H9 (cell line): ENCODE data around the gene ANTXR2. TPM values are rescaled to one million over a fixed set of nuclear protein-coding genes. Genes with fewer than 3 reads are reported as not detected.

Experiments used
- DNase-seq: peaks from one replicate; pipeline ENCODE4 v3.0.0-alpha.2; 2017
- H2AFZ ChIP-seq: one replicate; pipeline ENCODE4 v1.6.1; 2013; ENCODE audit warnings: mild to moderate bottlenecking, low read length, control low read depth, moderate library complexity
- H2AK5ac ChIP-seq: 2 replicates; pipeline ENCODE4 v1.6.1; 2013; ENCODE audit warnings: low read length, control low read depth, mixed read lengths; ENCODE audit not compliant: insufficient read length
- H2BK120ac ChIP-seq: one replicate; pipeline ENCODE4 v1.6.1; 2013; ENCODE audit warnings: low read depth, mild to moderate bottlenecking, low read length, control low read depth, inconsistent platforms; ENCODE audit not compliant: poor library complexity, severe bottlenecking
- H2BK12ac ChIP-seq: 2 replicates; pipeline ENCODE4 v1.6.1; 2013; ENCODE audit warnings: low read length, control low read depth, mixed read lengths, low read depth; ENCODE audit not compliant: insufficient read length
- H2BK15ac ChIP-seq: 2 replicates; pipeline ENCODE4 v1.6.1; 2013; ENCODE audit warnings: low read depth, low read length, control low read depth
- H2BK20ac ChIP-seq: one replicate; pipeline ENCODE4 v1.6.1; 2013; ENCODE audit warnings: low read depth, mild to moderate bottlenecking, low read length, control low read depth, inconsistent platforms; ENCODE audit not compliant: poor library complexity, severe bottlenecking
- H2BK5ac ChIP-seq: 2 replicates; pipeline ENCODE4 v1.6.1; 2013; ENCODE audit warnings: low read length, control low read depth, mixed read lengths; ENCODE audit not compliant: insufficient read length
- H3K14ac ChIP-seq: 2 replicates; pipeline ENCODE4 v1.6.1; 2013; ENCODE audit warnings: low read length, control low read depth; ENCODE audit not compliant: insufficient read depth
- H3K18ac ChIP-seq: 2 replicates; pipeline ENCODE4 v1.6.1; 2013; ENCODE audit warnings: low read depth, mild to moderate bottlenecking, mixed read lengths, low read length, control low read depth; ENCODE audit not compliant: insufficient read length
- H3K23ac ChIP-seq: 2 replicates; pipeline ENCODE4 v1.6.1; 2013; ENCODE audit warnings: low read length, control low read depth, mixed read lengths, low read depth; ENCODE audit not compliant: insufficient read length
- H3K23me2 ChIP-seq: 2 replicates; pipeline ENCODE4 v1.6.1; 2013; ENCODE audit warnings: low read depth, mild to moderate bottlenecking, mixed read lengths, low read length, control low read depth; ENCODE audit not compliant: insufficient read length, poor library complexity, severe bottlenecking
- H3K27ac ChIP-seq: 2 replicates; pipeline ENCODE4 v1.5.1; 2013; ENCODE audit warnings: low read length, control low read depth, mixed read lengths, low read depth; ENCODE audit not compliant: insufficient read length
- H3K27me3 ChIP-seq: 2 replicates; pipeline ENCODE4 v1.6.1; 2013; ENCODE audit warnings: low read length, control low read depth, inconsistent platforms; ENCODE audit not compliant: insufficient read depth
- H3K4ac ChIP-seq: 2 replicates; pipeline ENCODE4 v1.6.1; 2013; ENCODE audit warnings: low read depth, mild to moderate bottlenecking, control low read depth, inconsistent platforms, low read length, moderate library complexity
- H3K4me1 ChIP-seq: 2 replicates; pipeline ENCODE4 v1.6.1; 2013; ENCODE audit warnings: low read length, control low read depth, inconsistent platforms; ENCODE audit not compliant: insufficient read depth
- H3K4me2 ChIP-seq: 2 replicates; pipeline ENCODE4 v1.6.1; 2013; ENCODE audit warnings: low read length, control low read depth, mixed read lengths; ENCODE audit not compliant: insufficient read length, insufficient read depth
- H3K56ac ChIP-seq: 2 replicates; pipeline ENCODE4 v1.6.1; 2013; ENCODE audit warnings: low read depth, mild to moderate bottlenecking, mixed read lengths, low read length, control low read depth; ENCODE audit not compliant: insufficient read length
- H3K79me1 ChIP-seq: 2 replicates; pipeline ENCODE4 v1.6.1; 2013; ENCODE audit warnings: low read depth, mild to moderate bottlenecking, moderate library complexity, low read length, control low read depth, inconsistent platforms; ENCODE audit not compliant: insufficient read depth, poor library complexity, severe bottlenecking
- H3K79me2 ChIP-seq: 2 replicates; pipeline ENCODE4 v1.6.1; 2013; ENCODE audit warnings: low read length, control low read depth, inconsistent platforms; ENCODE audit not compliant: insufficient read depth
- H3K9ac ChIP-seq: 2 replicates; pipeline ENCODE4 v1.6.1; 2013; ENCODE audit warnings: low read length, control low read depth, mixed read lengths; ENCODE audit not compliant: insufficient read length; ENCODE audit errors: extremely low read depth
- H3K9me3 ChIP-seq: one replicate; pipeline ENCODE4 v1.6.1; 2013; ENCODE audit warnings: low read depth, low read length, inconsistent platforms; ENCODE audit not compliant: control insufficient read depth
- H3T11ph ChIP-seq: one replicate; pipeline ENCODE4 v1.6.1; 2013; ENCODE audit warnings: mild to moderate bottlenecking, low read length, control low read depth, inconsistent platforms
- H4K20me1 ChIP-seq: one replicate; pipeline ENCODE4 v1.6.1; 2013; ENCODE audit not compliant: control insufficient read depth, insufficient read length, insufficient read depth
- H4K5ac ChIP-seq: 2 replicates; pipeline ENCODE4 v1.6.1; 2013; ENCODE audit warnings: low read depth, mild to moderate bottlenecking, mixed read lengths, low read length, control low read depth; ENCODE audit not compliant: insufficient read length
- H4K8ac ChIP-seq: replicated peaks from 2 replicates; pipeline ENCODE4 v1.6.1; 2013; ENCODE audit warnings: low read length, control low read depth, mixed read lengths, low read depth; ENCODE audit not compliant: insufficient read length
- H4K91ac ChIP-seq: 2 replicates; pipeline ENCODE4 v1.6.1; 2013; ENCODE audit warnings: low read depth, mild to moderate bottlenecking, moderate library complexity, mixed read lengths, low read length, control low read depth; ENCODE audit not compliant: insufficient read length
- H3K27ac Mint-ChIP-seq, 3 experiments: 2 replicates in 2 of 3; 3 replicates in 1 of 3; pipeline ENCODE4 v1.8.0; 2020 to 2021; ENCODE audit warnings: mixed read lengths in 3 of 3, mild to moderate bottlenecking in 1 of 3, moderate library complexity in 1 of 3
- H3K27me3 Mint-ChIP-seq: 2 replicates; pipeline ENCODE4 v1.8.0; 2021; ENCODE audit warnings: low read depth, mild to moderate bottlenecking, moderate library complexity, mixed read lengths
- H3K36me3 Mint-ChIP-seq, 3 experiments: 2 replicates in 2 of 3; 3 replicates in 1 of 3; pipeline ENCODE4 v1.8.0; 2020 to 2021; ENCODE audit warnings: low read depth in 3 of 3, mixed read lengths in 3 of 3; ENCODE audit not compliant: insufficient read depth in 1 of 3
- H3K4me1 Mint-ChIP-seq, 2 experiments: 2 replicates each; pipeline ENCODE4 v1.8.0; 2020; ENCODE audit warnings: mixed read lengths in 2 of 2
- H3K4me3 Mint-ChIP-seq, 2 experiments: 2 replicates in 1 of 2; 3 replicates in 1 of 2; pipeline ENCODE4 v1.8.0; 2020 to 2021; ENCODE audit warnings: mild to moderate bottlenecking in 2 of 2, mixed read lengths in 2 of 2, moderate library complexity in 1 of 2
- H3K9me3 Mint-ChIP-seq, 2 experiments: 2 replicates in 1 of 2; 3 replicates in 1 of 2; pipeline ENCODE4 v1.8.0; 2020; ENCODE audit warnings: mild to moderate bottlenecking in 2 of 2, mixed read lengths in 2 of 2, moderate library complexity in 1 of 2
- total RNA-seq: library from RNA; stranded (reverse); gene quantifications from 2 replicates; pipeline ENCODE4 v1.2.1, GENCODE V29; 2021
- TF ChIP-seq, protein P1 (sequence below): fragments of 200-600 bp; sonication (generic); conservative IDR thresholded peaks from 3 replicates; pipeline ENCODE4 v1.8.0; 2021; ENCODE audit warnings: antibody characterized with exemption, mild to moderate bottlenecking

Gene ANTXR2
- total RNA-seq, 1 experiment from 2014 or later, result 4.7 TPM

DNA sequence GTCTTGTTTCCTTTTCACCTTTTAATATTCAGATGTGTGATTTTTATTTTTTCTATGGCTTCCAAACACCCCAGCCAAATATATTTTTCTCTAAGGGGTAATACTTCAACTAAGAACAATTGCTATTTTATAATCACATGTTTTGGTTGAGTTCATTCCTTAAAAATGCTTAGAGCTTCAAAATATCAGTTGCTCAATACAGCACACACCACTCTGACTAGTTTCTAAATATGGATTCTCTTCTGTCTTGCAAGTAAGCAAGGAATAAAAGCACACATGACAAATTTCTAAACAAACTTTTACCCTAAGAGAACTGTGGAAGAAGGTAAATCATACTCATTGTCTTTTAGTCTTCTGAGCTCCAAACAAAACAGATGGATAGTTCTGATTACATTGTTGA, 27.2 kb downstream of the ANTXR2 start:
- H2BK20ac ChIP-seq, result no peak overlapping the region
- no peak overlapping the region for H3K27ac Mint-ChIP-seq
- DNase-seq, result no peak
- no peak overlapping the region for H2AK5ac ChIP-seq
- H3K23ac ChIP-seq, result no peak overlapping the region
- H3K4me1 Mint-ChIP-seq, result peaks cover 13 to 20% of the 10 kb centered on the region in 2 experiments
- H3K4ac ChIP-seq, result no peak overlapping the region
- no peaks in the 10 kb centered on the region; a peak in 1 of 5 replicates for H3K9me3 Mint-ChIP-seq
- no peaks in the 10 kb centered on the region for H3K27me3 ChIP-seq
- no peaks in the 10 kb centered on the region for H4K20me1 ChIP-seq
- H3K4me1 ChIP-seq, result peaks cover 2% of the 10 kb centered on the region
- H3K18ac ChIP-seq, result no peak overlapping the region
- no peak overlapping the region for H4K91ac ChIP-seq
- no peaks in the 10 kb centered on the region for H3K79me1 ChIP-seq
- no peak overlapping the region for H2BK5ac ChIP-seq
- no peak overlapping the region for H2BK120ac ChIP-seq
- no peak overlapping the region for H2AFZ ChIP-seq
- H3K9ac ChIP-seq, result no peak overlapping the region
- no peak overlapping the region for H2BK12ac ChIP-seq
- no peak overlapping the region for H3K14ac ChIP-seq
- no peak overlapping the region for H3K4me2 ChIP-seq
- H3K36me3 Mint-ChIP-seq, result no peaks in the 10 kb centered on the region; a peak in 1 of 7 replicates
- no peaks in the 10 kb centered on the region; the same call in 1 of the 2 replicates for H3K27me3 Mint-ChIP-seq
- TF ChIP-seq, protein P1, sequence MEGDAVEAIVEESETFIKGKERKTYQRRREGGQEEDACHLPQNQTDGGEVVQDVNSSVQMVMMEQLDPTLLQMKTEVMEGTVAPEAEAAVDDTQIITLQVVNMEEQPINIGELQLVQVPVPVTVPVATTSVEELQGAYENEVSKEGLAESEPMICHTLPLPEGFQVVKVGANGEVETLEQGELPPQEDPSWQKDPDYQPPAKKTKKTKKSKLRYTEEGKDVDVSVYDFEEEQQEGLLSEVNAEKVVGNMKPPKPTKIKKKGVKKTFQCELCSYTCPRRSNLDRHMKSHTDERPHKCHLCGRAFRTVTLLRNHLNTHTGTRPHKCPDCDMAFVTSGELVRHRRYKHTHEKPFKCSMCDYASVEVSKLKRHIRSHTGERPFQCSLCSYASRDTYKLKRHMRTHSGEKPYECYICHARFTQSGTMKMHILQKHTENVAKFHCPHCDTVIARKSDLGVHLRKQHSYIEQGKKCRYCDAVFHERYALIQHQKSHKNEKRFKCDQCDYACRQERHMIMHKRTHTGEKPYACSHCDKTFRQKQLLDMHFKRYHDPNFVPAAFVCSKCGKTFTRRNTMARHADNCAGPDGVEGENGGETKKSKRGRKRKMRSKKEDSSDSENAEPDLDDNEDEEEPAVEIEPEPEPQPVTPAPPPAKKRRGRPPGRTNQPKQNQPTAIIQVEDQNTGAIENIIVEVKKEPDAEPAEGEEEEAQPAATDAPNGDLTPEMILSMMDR, result no peak
- no peaks in the 10 kb centered on the region for H3K79me2 ChIP-seq
- no peak overlapping the region for H2BK15ac ChIP-seq
- H3K56ac ChIP-seq, result no peak overlapping the region
- H4K5ac ChIP-seq, result no peak overlapping the region
- no peak overlapping the region for H3K27ac ChIP-seq
- no peaks in the 10 kb centered on the region for H3K23me2 ChIP-seq
- H4K8ac ChIP-seq, result no peak overlapping the region
- H3K9me3 ChIP-seq, result no peaks in the 10 kb centered on the region
- H3T11ph ChIP-seq, result no peak overlapping the region
- H3K4me3 Mint-ChIP-seq, result no peak overlapping the region
